ENCODE measurements around the gene EPS8. TPM values are rescaled to one million over a fixed set of nuclear protein-coding genes. Genes with fewer than 3 reads are reported as not detected.
A peak's percentile ranks its signal among the peaks of the same experiment; 100 is the strongest.

Gene EPS8
- total RNA-seq, 1 experiment from 2014 or later, result 7.5 TPM

DNA sequence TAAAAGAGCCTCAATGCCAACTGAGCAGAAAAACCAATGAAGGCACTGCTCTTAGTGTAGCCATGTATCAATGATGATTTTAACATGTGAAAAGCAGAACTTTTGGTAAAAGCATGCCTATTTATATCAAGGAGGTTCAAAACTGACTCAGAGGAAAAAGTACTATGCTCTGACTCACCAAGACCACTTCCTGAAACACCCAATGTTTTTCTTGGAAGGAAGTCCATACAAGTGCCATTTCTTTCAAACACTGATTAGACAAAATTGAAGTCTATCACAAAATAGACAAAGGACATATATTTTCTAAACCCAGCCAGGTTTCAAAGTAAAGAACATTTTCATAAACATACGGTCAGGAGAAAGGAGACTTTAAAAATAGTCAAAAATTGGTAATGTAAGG, 88.6 kb downstream of the EPS8 start (continued):
- TF ChIP-seq ZNF396 (CRISPR knock-in tag; IDR thresholded peaks at IDR 0.05; ENCODE audit: borderline replicate concordance), result no peak
- TF ChIP-seq SP1 (CRISPR knock-in tag; conservative IDR thresholded peaks at IDR 0.05), result no peak
- TF ChIP-seq ZBTB21 (CRISPR knock-in tag; IDR thresholded peaks at IDR 0.05; ENCODE audit: borderline replicate concordance), result no peak
- TF ChIP-seq, protein P1, sequence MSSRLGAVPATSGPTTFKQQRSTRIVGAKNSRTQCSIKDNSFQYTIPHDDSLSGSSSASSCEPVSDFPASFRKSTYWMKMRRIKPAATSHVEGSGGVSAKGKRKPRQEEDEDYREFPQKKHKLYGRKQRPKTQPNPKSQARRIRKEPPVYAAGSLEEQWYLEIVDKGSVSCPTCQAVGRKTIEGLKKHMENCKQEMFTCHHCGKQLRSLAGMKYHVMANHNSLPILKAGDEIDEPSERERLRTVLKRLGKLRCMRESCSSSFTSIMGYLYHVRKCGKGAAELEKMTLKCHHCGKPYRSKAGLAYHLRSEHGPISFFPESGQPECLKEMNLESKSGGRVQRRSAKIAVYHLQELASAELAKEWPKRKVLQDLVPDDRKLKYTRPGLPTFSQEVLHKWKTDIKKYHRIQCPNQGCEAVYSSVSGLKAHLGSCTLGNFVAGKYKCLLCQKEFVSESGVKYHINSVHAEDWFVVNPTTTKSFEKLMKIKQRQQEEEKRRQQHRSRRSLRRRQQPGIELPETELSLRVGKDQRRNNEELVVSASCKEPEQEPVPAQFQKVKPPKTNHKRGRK (CRISPR knock-in tag; IDR thresholded peaks at IDR 0.05; ENCODE audit: borderline replicate concordance), result no peak

DNA sequence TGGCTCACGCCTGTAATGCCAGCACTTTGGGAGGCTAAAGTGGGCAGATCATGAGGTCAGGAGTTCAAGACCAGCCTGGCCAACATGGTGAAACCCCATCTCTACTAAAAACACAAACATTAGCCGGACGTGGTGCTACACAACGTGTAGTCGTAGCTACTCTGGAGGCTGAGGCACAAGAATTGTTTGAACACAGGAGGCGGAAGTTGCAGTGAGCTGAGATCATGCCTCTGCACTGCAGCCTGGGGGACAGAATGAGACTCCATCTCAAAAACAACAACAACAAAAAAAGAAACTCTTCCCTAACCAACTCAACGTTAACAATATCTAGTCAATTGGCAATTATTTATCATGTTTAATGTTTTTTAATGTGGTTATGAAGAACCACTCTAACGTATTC, 89.3 kb downstream of the EPS8 start:
- TF ChIP-seq ZNF423 (CRISPR knock-in tag; IDR thresholded peaks at IDR 0.05), result no peak
- TF ChIP-seq, protein P2, sequence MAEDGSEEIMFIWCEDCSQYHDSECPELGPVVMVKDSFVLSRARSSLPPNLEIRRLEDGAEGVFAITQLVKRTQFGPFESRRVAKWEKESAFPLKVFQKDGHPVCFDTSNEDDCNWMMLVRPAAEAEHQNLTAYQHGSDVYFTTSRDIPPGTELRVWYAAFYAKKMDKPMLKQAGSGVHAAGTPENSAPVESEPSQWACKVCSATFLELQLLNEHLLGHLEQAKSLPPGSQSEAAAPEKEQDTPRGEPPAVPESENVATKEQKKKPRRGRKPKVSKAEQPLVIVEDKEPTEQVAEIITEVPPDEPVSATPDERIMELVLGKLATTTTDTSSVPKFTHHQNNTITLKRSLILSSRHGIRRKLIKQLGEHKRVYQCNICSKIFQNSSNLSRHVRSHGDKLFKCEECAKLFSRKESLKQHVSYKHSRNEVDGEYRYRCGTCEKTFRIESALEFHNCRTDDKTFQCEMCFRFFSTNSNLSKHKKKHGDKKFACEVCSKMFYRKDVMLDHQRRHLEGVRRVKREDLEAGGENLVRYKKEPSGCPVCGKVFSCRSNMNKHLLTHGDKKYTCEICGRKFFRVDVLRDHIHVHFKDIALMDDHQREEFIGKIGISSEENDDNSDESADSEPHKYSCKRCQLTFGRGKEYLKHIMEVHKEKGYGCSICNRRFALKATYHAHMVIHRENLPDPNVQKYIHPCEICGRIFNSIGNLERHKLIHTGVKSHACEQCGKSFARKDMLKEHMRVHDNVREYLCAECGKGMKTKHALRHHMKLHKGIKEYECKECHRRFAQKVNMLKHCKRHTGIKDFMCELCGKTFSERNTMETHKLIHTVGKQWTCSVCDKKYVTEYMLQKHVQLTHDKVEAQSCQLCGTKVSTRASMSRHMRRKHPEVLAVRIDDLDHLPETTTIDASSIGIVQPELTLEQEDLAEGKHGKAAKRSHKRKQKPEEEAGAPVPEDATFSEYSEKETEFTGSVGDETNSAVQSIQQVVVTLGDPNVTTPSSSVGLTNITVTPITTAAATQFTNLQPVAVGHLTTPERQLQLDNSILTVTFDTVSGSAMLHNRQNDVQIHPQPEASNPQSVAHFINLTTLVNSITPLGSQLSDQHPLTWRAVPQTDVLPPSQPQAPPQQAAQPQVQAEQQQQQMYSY (CRISPR knock-in tag; IDR thresholded peaks at IDR 0.05), result no peak
- no peak for TF ChIP-seq IRF2 (CRISPR knock-in tag; IDR thresholded peaks at IDR 0.05; ENCODE audit: borderline replicate concordance, low read depth)
- TF ChIP-seq NFE2L1 (CRISPR knock-in tag; IDR thresholded peaks at IDR 0.05), result no peak
- TF ChIP-seq OVOL2 (CRISPR knock-in tag; IDR thresholded peaks at IDR 0.05; ENCODE audit: borderline replicate concordance), result no peak
- TF ChIP-seq, protein P3, sequence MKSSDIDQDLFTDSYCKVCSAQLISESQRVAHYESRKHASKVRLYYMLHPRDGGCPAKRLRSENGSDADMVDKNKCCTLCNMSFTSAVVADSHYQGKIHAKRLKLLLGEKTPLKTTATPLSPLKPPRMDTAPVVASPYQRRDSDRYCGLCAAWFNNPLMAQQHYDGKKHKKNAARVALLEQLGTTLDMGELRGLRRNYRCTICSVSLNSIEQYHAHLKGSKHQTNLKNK (CRISPR knock-in tag; IDR thresholded peaks at IDR 0.05), result no peak
- no peak for TF ChIP-seq MXD4 (CRISPR knock-in tag; IDR thresholded peaks at IDR 0.05; ENCODE audit: borderline replicate concordance)
- TF ChIP-seq MYBL2 (CRISPR knock-in tag; IDR thresholded peaks at IDR 0.05), result no peak
- TF ChIP-seq ZNF263 (CRISPR knock-in tag; IDR thresholded peaks at IDR 0.05; ENCODE audit: low read depth), result no peak
- TF ChIP-seq NFATC4 (CRISPR knock-in tag; IDR thresholded peaks at IDR 0.05), result no peak
- TF ChIP-seq TP53 (CRISPR knock-in tag; IDR thresholded peaks at IDR 0.05), result no peak
- TF ChIP-seq GABPB1 (CRISPR knock-in tag; IDR thresholded peaks at IDR 0.05), result no peak
- Mint-ChIP-seq H3K9me3 (no peaks in the 10 kb centered on the region), H3K4me1 (peaks cover 5% of the 10 kb centered on the region), H3K4me3 (no peak overlapping the region), H3K27me3 (ENCODE audit: low read depth) (no peaks in the 10 kb centered on the region), H3K36me3 (no peaks in the 10 kb centered on the region), H3K27ac (no peak overlapping the region)
- ATAC-seq (no peak), DNase-seq (ENCODE audit: low spot score) (no peak)
- POLR2A ChIA-PET, result no interaction called here
- CTCF ChIA-PET, result no interaction called here

DNA sequence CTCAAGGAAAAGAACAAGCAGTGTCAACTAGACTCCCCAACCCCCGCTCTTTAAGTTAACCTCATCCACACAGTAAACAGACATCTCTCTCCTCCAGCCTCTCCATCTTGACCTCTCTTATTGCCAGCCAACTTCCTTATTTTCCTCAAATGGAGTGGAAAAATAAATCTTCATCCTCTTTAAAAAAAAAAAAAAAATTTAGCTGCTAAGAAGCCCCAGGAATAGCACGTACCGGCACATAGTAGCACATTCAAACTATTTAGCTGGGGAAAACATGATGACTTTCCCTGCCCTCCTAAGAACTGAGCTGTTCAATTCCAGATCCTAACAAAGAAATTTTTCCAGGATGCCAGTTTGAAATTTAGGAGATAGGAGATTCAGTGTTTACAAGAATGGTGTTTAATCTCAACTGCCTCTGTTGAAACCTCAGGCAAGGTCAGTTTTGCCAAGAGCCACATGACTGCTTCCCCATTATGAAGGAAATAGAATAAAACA, 90.8 kb downstream of the EPS8 start:
- Mint-ChIP-seq H3K27me3 (ENCODE audit: low read depth) (no peaks in the 10 kb centered on the region), H3K27ac (no peak overlapping the region), H3K4me3 (no peak overlapping the region), H3K36me3 (no peaks in the 10 kb centered on the region), H3K4me1 (peaks cover 5% of the 10 kb centered on the region), H3K9me3 (peaks cover 4% of the 10 kb centered on the region)
- CTCF ChIA-PET, result interaction anchor here (1.0 to 1.1 kb wide), 2 partner anchors 108 to 114 kb away, joined by 3 read pairs; no protein-coding TSS in a partner anchor
- no peak for TF ChIP-seq GRHL2 (CRISPR knock-in tag; IDR thresholded peaks at IDR 0.05; ENCODE audit: insufficient replicate concordance, severe bottlenecking)
- no peak for TF ChIP-seq ZNF138 (CRISPR knock-in tag; conservative IDR thresholded peaks at IDR 0.05)
- no peak for TF ChIP-seq ZNF671 (CRISPR knock-in tag; IDR thresholded peaks at IDR 0.05)
- TF ChIP-seq NFE2L1 (CRISPR knock-in tag; IDR thresholded peaks at IDR 0.05), result no peak
- TF ChIP-seq NR3C1 (CRISPR knock-in tag; conservative IDR thresholded peaks at IDR 0.05; ENCODE audit: low read depth), result no peak
- TF ChIP-seq, protein P4, sequence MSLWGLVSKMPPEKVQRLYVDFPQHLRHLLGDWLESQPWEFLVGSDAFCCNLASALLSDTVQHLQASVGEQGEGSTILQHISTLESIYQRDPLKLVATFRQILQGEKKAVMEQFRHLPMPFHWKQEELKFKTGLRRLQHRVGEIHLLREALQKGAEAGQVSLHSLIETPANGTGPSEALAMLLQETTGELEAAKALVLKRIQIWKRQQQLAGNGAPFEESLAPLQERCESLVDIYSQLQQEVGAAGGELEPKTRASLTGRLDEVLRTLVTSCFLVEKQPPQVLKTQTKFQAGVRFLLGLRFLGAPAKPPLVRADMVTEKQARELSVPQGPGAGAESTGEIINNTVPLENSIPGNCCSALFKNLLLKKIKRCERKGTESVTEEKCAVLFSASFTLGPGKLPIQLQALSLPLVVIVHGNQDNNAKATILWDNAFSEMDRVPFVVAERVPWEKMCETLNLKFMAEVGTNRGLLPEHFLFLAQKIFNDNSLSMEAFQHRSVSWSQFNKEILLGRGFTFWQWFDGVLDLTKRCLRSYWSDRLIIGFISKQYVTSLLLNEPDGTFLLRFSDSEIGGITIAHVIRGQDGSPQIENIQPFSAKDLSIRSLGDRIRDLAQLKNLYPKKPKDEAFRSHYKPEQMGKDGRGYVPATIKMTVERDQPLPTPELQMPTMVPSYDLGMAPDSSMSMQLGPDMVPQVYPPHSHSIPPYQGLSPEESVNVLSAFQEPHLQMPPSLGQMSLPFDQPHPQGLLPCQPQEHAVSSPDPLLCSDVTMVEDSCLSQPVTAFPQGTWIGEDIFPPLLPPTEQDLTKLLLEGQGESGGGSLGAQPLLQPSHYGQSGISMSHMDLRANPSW (CRISPR knock-in tag; conservative IDR thresholded peaks at IDR 0.05; ENCODE audit: low read depth), result no peak
- no peak for TF ChIP-seq HMGA2 (CRISPR knock-in tag; IDR thresholded peaks at IDR 0.05)
- DNase-seq (ENCODE audit: low spot score) (no peak), ATAC-seq (peak; percentile 43; the same call in 1 of the 2 replicates)
- POLR2A ChIA-PET, result interaction anchor here (0.5 kb wide), 1 partner anchor 55 kb away, joined by 3 read pairs; no protein-coding TSS in a partner anchor
